OCI-M2 (cell line): ENCODE measurements around the gene BCAR3.

Experiments
- DNase-seq: peaks from one replicate; lab custom pipeline; 2025; ENCODE audit not compliant: unreplicated experiment; lab: John Stamatoyannopoulos, UW

BCAR3 gene

DNA sequence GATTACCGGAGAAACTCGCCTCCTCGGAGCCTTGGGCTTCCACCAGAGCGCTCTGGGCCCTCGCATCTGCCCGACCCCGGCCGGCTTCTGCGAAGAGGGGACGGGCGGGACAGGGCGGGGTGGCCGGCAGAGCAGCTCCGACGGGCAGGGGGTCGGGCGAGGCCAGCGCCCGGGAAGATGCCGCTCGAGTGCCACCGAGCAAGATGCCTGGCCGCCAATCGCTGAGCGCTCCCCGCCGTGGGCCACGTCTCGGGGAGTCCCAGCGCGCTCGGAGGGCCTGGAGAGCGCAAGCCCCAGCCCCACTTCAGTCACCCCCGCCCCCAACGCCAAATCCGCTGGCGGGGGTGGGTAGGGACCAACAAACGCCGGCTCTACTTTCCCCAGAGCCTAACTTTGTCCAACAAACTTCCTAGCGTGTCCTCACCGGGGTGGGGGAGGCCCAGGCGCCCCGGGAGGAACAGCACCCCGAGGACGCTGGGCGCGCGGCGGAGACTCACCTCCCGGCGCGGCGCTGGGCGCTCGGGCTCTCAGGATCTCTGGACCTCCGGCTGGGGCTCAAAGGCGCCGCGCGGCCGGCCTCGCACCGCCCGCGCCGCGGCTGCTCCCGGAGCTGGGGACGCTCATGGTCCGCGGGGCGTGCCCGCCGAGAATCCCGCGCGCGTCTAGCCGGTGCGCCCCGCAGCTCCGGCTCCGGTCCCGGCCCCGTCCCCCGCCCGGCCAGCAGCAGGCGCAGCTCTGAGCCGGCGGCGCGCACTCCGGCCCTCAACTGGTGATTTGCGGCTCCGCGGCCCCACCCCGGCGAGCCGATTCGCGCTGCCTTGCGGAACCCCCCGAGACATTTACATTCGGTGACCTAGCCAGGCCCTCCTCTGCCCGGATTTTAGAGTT, at the start of gene BCAR3:
Gene BCAR3 (minus strand): TSS at position 737 of the 888 bp plus-strand sequence. CDS start 6,907 bp downstream, outside the sequence.
- DNase-seq, result no peak

DNA sequence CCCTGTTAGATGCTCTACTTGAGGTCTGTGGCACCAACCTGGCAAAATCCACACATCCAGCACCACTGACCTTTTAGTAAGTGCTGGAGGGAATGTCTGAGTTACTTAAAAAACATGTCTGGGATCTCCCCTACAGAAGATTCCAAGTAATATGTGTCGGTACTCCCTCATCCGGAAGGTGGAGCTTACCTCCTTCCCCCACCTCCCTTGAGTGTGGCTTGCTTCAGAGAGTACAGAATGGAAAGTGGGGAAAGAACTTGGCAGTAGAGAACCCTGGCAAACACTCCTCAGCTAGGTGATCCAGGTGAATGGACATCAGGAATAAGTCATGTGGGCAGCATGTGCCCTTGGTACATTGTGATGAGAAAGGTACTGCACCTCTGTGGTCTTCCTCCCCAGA, 49.0 kb upstream of the BCAR3 start:
- DNase-seq, result no peak

DNA sequence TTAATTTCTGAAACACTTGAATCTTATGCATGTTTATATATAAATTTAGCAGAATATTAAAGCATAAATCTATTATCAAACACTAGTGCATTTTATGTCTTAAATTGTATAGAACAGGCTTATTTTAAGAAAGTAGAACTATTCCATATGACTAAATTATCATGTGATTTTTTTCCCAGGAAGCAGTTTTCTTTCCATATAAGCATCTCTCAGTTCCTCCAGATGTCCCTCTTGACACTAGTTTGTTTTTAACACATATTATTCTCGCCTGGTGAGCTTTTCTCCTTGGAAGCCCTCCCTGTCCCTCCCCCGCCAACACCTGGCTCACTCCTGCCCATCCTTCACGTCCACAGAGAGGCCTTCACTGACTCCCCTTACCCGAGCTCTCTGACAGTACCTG, 48.3 kb upstream of the BCAR3 start:
- no peak for DNase-seq

DNA sequence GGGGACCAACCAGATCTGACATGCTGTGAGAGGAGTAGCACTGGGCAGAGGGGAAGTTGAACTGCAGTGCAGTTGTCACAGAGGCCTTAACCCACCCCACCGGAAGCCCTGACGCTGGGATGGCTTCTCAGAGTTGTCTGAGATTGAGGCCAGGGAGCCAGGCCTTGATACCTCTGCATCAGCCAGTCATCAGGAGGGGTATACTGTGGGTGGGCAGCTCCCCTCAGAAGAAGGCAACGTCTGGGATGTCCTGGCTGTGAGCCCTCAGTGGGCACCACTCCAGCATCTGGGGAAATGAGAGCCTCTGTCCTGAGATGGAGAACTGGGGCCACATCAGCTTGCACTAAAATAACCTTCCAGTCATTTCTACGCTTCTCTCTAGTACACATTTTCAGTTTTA, 47.9 kb upstream of the BCAR3 start:
- no peak for DNase-seq

DNA sequence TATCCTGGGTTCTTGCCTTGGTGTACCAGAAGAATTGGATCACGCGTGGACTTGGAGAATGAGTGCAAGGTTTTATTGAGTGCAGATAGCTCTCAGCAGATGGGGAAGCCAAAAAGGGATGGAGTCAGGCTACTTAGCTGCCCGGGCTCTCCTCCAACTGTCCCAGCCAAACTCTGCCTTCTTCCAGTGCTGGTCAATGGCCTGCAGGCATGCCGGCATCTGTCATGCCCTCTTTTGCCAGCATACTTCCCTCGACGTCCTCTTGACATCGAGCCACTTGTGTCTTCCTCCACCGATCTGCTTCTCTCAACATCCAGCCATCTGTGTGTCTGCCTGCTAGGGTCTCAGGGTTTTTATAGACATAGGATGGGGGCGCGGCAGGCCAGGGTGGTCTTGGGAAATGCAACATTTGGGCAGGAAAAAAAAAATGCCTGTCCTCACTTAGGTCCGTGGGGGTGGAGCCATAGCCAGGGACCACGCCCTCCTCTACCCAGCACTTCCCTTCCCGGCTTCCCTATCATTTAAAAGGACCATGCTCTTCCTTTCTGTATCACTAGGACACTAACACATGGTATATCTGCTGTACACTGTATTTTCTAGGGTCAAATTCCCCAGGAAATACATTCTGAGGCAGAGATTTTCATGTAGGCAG, 47.0 kb upstream of the BCAR3 start:
- DNase-seq, result no peak

DNA sequence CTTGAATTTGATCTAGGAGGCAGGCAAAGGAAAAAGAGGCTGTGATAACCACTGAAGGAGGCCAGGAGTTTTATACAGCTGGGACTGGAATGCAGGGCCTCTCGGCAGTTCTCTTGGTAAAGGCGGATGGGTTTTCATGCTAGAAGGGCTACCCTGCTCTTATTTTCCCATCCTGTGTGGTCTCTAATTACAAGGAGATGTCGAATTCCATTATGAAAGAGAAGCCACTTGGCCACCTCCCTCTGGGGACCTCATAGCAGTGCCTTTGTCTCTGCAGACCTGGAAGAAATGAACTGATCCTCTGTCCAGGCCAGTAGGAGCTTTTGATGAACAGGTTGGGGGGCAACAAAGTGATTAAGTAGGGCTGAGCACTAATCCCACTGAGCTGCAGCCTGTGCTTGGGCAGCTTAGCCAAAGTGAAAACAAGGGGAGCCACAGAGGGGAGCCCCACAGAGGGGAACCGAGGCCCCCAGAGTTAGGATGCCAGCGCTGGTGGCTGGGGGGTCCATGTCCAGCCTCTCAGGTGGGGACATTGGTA, 42.2 kb upstream of the BCAR3 start:
- DNase-seq, result no peak

DNA sequence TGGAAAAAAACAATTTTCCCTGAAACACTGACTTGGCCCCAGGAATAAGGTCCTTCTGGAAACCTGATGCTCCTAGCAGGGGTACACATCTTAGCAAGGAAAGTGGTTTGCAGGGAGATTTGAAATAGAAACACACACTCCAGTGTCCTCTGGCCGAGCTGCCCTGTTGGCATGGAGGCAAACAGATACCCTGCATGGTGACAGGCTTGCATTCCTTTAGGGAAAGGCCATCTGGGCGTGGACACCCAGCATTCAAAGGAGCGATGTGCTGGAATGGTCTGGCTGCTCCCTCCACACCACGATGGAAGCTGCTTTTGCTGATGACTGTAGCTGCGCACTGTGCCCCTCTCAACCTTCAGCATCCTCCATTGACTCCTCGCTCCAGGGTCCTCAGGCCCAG, 41.5 kb upstream of the BCAR3 start:
- no peak for DNase-seq

DNA sequence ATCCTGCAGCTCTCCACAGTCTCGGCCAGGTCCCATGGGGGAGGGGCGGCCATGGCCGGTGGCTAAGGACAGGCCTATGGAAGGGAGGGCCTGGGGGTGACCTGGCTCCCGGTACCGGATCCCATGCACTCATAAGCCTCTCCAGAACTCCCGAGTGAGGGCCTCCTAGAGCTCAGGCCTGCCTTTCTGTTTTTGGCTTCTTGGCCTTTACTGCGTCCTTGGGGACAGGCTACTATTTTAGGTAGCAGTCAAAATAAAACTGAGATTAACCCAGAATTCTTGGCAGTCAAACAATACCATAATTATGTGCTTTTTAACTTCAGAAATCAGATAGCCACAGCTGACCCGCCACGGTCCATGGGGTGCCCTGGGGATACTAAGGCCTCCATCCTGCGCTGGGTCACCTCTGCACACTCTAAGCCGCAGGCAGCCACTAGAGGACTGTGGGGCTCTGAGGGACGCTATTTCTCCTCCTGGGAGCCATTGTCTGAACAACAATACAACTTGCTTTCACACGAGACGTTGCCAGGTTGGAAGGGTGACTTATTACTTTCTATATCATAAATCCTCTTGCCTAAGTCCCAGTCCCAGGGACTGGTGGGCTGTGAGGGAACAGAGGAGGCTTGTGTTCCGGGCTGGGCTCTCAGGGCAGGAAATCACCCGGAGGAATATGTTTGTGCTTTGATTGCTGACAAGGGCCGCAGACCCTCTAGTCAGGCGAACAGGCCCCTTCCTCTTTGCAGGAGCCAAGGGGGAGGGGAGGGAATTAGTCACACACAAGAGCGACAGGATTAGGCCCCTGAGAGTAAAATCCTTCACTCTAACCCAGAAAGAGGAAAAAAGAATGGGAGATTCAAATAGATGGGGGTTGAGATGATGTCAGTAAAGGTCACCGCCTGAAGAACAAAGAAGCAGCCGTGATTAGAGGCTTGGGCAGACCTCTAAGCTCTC, 40.7 kb upstream of the BCAR3 start:
- DNase-seq, result no peak

DNA sequence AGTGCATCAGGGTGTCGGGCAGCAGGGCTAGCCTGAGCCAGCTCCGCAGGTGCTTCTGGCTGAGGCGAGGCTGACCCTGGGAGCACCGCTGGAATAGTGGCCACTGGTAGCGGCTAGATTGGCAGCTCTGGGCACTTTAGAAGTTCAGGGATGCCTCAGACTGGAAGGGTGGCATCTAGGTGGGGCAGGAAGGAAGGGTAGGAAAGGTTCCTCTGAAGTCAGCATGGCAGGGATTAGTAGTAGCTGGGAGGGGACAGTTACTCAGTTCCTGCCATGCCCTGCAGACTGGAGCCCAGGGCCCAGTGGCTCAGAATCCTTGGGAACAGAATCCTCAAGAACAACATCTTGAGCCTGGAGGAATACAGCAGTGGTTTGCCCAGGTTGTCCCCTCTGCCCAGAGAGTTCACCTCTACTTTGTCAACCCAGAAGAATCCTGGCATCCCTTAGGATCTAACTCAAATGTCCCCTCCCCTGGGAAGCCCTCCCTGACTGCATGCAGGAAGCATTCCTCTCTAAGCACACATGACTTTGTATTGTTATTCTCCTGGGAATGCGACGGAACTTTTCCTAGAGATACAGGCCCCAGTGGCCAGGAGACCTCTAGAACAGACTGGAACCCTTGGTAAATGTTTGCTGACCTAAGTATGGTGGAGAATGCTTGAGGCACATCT, 39.5 kb upstream of the BCAR3 start:
- DNase-seq, result no peak

DNA sequence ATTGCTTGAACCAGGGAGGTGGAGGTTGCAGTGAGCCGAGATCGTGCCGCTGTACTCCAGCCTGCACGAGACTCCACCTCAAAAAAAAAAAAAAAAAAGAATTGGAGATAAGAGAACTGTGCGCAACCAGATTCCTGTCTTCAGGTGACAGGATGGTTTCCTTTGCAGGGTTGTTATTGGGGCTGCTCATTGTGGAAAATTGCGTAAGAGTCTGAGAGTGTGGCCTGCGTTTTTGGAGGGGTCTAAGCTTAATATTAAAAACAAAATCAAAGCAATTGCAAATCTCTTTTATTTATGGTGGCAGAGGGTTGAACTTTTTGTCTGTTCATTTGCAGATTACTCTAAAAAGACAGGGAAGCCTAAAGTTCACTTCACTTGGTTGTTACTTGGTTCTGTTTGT, 36.0 kb upstream of the BCAR3 start:
- DNase-seq, result no peak

DNA sequence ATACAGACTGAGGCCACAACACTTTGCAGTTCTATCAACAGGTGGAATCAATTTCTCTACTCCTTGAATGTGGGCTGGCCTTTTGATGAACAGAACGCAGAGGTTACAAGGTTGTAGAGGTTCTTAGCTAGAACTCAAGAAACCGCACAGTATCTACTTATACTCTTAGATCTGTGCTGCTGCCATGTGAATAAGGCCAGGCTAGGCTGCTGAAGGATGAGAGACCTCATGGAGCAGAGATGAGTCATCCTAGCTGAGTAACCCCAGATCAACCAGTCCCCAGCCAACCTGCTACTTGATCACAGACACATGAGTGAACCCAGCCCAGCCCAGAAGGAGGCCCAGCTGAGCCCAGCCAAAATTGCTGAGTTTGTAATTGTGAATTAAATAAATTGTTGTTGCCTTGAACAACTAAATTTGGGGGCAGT, 35.3 kb upstream of the BCAR3 start:
- no peak for DNase-seq

DNA sequence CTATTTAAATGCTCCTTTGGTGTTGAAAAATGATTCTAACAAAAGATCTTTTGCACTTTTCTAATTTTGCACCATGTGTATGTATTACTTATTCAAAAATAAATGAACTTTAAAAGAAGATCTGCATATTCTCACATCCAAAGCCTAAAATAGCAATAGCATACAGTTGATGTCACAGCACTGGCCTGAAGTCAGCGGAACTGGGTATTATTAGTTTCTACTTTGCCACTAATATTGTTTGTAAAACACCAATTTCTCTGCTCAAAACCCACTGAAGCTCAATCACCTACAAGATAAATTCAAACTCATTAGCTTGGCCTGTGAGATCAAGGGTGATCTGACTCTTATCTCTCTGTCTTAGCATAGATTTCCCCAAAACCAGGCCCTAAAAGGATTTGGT, 34.5 kb upstream of the BCAR3 start:
- DNase-seq, result no peak

DNA sequence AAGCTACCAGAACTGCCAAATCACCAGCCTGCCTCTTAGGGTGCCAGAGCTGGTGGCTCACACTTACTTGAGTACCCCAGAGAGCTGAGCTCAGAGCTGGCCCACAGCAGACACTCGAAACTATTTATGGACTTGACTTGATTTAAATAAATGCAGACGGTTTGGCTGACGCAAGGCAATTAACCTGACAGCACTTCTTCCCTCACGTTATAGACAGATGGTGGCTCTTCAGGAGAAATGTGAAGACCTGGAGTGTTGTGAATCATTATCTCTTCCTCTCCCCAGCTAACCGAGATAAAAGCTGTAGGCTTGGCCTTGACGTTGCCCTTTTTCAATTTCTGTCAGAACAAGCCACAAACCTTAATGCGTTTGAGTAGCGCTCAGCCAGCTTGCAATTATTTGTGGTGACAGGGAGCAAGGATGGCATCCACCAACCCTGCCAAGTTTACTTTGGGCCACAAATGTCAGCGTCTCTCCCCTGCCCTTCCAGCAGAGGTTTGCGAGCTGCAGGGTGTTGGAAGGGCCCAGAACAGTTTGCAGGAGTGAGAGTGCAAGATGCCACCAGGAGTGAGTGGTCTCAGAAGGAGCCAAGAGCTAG, 34.0 kb upstream of the BCAR3 start:
- no peak for DNase-seq

DNA sequence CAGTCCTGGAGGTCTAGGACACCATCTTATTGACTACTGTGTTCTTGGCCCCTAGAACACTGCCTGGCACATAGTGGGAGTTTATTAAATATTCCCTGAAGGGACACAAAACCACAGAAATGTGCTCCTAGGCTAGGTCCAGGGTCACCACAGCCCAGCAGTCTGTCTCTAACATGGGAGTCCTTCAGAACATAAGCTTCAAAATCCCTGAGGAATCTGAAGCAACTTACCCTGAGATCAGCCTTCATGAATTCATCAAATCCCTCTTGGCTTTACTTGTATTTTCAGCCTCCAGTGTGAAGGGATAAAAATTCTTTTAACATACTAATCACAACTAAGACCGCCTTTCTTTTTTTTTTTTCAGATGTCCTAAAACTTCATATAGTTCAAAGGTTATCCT, 32.7 kb upstream of the BCAR3 start:
- no peak for DNase-seq

DNA sequence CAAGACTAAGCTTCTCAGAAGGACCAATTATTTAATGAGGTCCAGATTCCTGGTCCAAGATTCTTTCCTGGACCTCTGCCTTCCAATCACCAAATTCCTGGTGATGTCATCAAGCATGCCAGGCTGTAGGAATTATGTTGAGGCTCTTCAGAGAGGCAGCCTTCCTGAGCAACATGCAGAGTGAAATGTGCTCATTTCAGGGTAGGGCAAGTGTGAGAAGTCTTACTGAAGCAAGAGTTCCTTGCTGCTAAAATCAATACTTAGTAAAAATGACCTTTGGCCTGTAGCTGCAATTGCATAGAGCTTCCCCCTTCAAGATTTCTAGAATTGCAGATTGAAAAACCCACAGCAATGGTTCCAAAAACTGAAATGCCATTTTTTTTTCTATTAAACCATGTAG, 31.7 kb upstream of the BCAR3 start:
- DNase-seq, result no peak

DNA sequence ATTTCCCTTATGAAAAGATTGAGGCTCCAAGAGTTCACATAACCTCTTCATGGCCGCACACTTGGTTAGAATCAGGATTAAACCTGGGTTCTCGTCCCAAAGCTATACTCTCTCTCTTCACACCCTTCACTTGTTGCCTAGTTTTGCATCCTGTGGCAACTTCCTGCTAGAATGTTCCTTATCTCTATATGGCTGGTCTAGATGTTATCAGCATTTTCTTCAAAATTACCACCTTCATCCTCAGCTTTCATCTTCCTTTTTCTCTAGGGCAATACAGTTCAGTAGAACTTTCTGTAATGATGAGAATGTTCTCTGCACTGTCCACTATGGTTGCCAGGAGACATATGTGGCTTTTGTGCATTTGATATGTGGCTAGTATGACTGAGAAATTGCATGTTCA, 31.1 kb upstream of the BCAR3 start:
- DNase-seq, result no peak

DNA sequence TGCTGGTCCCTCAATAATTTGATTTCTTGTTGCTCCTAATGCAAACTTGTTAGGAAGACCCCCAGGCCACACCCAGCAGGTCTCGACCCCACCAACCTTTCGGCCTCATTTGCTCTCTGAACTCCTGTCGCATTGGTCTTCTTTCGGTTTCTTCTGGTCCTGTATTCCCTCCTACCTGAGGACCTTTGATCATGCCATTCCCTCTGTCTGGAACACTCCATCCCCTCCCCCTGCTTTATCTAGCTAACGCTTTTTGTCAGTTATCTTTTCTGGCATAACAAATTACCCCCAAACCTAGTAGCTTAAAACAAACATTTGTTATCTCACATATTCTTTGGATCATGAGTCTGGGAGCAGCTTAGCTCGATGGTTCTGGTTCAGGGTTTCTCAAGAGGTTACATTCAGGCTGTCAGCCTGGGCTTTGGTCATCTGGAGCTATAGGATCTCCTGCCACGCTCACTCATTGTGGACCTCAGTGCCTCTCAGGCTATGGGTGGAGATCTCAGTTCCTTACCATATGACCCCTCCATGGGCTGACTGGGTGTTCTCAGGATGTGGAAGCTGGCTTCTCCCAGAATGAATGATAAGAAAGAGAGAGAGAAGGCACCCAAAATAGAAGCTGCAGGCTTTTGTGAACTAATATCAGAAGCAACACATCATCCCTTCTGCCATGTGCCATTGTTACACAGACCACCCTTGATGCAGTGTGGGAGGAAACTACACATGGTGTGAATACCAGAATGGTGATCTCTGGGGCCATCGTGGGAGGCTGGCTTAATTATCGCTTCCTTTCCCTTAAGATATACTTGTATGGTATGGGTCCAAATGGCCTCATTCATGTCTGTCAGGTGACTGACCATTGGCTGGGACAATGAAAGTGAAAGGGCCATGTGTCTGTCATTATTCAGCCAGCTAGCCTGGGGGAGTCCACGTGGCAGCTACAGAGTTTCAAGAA, 29.1 kb upstream of the BCAR3 start:
- no peak for DNase-seq

DNA sequence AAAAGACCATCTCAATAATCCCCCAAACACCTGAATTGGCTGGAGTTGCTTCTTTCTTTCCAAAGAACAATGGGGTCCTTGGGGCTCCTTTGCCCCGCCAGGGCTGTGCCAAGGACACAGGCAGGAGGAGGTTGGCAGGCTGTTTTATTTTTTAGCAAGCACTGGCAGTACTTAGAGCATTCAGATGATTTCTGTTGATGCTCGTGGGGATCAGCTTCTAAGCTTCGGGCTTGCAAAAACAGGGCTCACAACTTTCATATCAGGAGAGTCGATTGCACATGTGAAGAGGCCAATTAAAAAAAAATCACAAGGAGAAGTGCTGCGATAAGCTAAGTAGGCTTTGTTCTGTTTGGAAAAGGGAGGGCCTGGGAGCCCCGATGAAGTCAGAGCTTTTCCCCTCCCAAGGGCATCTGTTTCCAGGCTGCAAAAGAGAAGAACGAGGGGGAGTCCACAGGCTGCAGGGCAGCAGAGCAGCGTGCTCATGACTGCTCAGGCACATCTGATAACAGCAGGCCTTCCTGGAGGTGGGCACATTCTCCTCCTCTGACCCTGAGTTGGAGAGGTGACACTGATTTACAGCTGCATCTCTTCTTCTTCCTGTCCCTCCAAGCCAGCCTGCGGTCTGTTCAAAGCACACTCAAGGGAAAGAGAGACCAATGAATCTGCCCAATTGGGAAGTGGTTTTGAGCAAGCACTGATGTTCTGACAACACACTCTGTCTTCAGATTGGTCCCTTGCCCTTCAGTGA, 27.3 kb upstream of the BCAR3 start:
- DNase-seq, result no peak
